MM.1S (cell line): ENCODE results near the gene KCNJ6.
A peak's percentile ranks its signal among the peaks of the same experiment; 100 is the strongest.

ENCODE experiments used
- DNase-seq: peaks from one replicate; pipeline ENCODE4 v3.0.0-alpha.2; 2015
- H2AFZ ChIP-seq: fragments of 300-600 bp; sonication (generic); 2 replicates; pipeline ENCODE4 v1.6.0; 2016; ENCODE audit warnings: antibody characterized with exemption, low read length
- H3F3A ChIP-seq: fragments of 300-600 bp; sonication (generic); 2 replicates; pipeline ENCODE4 v1.6.1; 2016; ENCODE audit warnings: mild to moderate bottlenecking, antibody characterized with exemption, low read length, moderate library complexity, mixed read lengths; ENCODE audit not compliant: insufficient read depth
- H3K27ac ChIP-seq: fragments of 300-600 bp; sonication (generic); 2 replicates; pipeline ENCODE4 v1.5.1; 2016; ENCODE audit warnings: mild to moderate bottlenecking, low read length
- H3K27me3 ChIP-seq: fragments of 300-600 bp; sonication (generic); replicated peaks from 2 replicates; pipeline ENCODE4 v1.6.0; 2016; ENCODE audit warnings: low read length; ENCODE audit not compliant: insufficient read depth
- H3K36me3 ChIP-seq: fragments of 300-600 bp; sonication (generic); replicated peaks from 2 replicates; pipeline ENCODE4 v1.6.1; 2016; ENCODE audit warnings: mild to moderate bottlenecking, low read length, mixed read lengths; ENCODE audit not compliant: insufficient read depth
- H3K4me1 ChIP-seq: fragments of 300-600 bp; sonication (generic); 2 replicates; pipeline ENCODE4 v1.6.1; 2016; ENCODE audit warnings: low read length, mixed read lengths
- H3K4me2 ChIP-seq: fragments of 300-600 bp; sonication (generic); 2 replicates; pipeline ENCODE4 v1.6.0; 2016; ENCODE audit warnings: low read depth, low read length
- H3K4me3 ChIP-seq: fragments of 300-600 bp; sonication (generic); 2 replicates; pipeline ENCODE4 v1.5.1; 2016; ENCODE audit warnings: low read length, mixed read lengths
- H3K79me2 ChIP-seq: fragments of 300-600 bp; sonication (generic); 2 replicates; pipeline ENCODE4 v1.6.1; 2016; ENCODE audit warnings: mixed run types, low read length, mixed read lengths
- H3K9ac ChIP-seq: fragments of 300-600 bp; sonication (generic); 2 replicates; pipeline ENCODE4 v1.6.1; 2016; ENCODE audit warnings: low read length, mixed read lengths
- H3K9me2 ChIP-seq: fragments of 300-600 bp; sonication (generic); replicated peaks from 2 replicates; pipeline ENCODE4 v1.6.1; 2016; ENCODE audit warnings: mild to moderate bottlenecking, low read length, mixed read lengths; ENCODE audit not compliant: insufficient read depth
- H3K9me3 ChIP-seq: fragments of 300-600 bp; sonication (generic); replicated peaks from 2 replicates; pipeline ENCODE4 v1.6.1; 2016; ENCODE audit warnings: mild to moderate bottlenecking, low read length, mixed read lengths; ENCODE audit not compliant: insufficient read depth
- H4K20me1 ChIP-seq: fragments of 300-600 bp; sonication (generic); 2 replicates; pipeline ENCODE4 v1.6.1; 2016; ENCODE audit warnings: mild to moderate bottlenecking, low read length, moderate library complexity, mixed read lengths; ENCODE audit not compliant: insufficient read depth
- CTCF ChIP-seq: fragments of 300-600 bp; sonication (generic); IDR thresholded peaks from 2 replicates; pipeline ENCODE4 v1.5.1; 2016; ENCODE audit warnings: antibody characterized with exemption, low read length, mixed read lengths
- EZH2 ChIP-seq: fragments of 300-600 bp; sonication (generic); optimal IDR thresholded peaks from 2 replicates; pipeline ENCODE3; 2017; ENCODE audit warnings: low read depth, mild to moderate bottlenecking, antibody characterized with exemption, low read length, mixed read lengths
- EZH2phosphoT487 ChIP-seq: fragments of 300-600 bp; sonication (generic); IDR thresholded peaks from 2 replicates; pipeline ENCODE4 v1.6.1; 2018; ENCODE audit warnings: antibody characterized with exemption, low read length

KCNJ6 gene

DNA sequence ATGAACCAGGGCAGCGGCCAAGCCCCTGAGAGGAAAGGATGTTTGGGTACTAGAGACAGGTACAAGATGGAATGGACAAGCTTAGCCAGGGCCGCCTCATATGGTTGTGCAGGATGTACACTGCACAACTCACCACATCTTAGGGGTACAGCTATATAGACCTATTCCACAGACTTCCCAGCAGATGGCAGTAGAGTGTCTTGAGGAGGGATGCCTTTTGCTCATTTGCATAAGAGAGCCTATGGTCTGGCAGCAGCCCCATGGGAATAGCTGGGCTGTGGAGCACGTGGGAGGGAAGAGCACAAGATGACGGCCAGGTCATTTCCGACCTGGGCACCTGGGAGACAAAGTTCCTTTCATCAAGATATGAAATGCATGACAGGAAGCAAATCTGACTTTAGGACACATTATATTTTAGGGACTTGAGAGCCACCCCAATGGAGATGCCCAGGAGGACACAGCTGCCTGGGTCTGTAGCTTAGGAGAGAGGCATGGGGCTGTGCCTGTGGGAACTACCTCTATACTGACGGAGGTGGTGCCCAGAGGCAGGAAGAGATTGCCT, 215.5 kb downstream of the KCNJ6 start:
- peaks cover 3% of the 10 kb centered on the region for H3K4me1 ChIP-seq
- no peak overlapping the region for H3K9ac ChIP-seq
- H2AFZ ChIP-seq, result peak overlapping the region; percentile 54
- H3K27ac ChIP-seq, result no peak overlapping the region
- no peak overlapping the region for H3K4me3 ChIP-seq
- no peaks in the 10 kb centered on the region for H3K9me2 ChIP-seq
- H3K9me3 ChIP-seq, result no peaks in the 10 kb centered on the region
- H4K20me1 ChIP-seq, result no peaks in the 10 kb centered on the region
- H3K4me2 ChIP-seq, result peak overlapping the region; percentile 23; the same call in 1 of the 2 replicates
- H3K27me3 ChIP-seq, result no peaks in the 10 kb centered on the region
- TF ChIP-seq EZH2phosphoT487 (no peak), CTCF (peak; percentile 97)
- H3F3A ChIP-seq, result no peaks in the 10 kb centered on the region
- H3K79me2 ChIP-seq, result no peaks in the 10 kb centered on the region
- H3K36me3 ChIP-seq, result no peaks in the 10 kb centered on the region
- DNase-seq, result peak; percentile 82

DNA sequence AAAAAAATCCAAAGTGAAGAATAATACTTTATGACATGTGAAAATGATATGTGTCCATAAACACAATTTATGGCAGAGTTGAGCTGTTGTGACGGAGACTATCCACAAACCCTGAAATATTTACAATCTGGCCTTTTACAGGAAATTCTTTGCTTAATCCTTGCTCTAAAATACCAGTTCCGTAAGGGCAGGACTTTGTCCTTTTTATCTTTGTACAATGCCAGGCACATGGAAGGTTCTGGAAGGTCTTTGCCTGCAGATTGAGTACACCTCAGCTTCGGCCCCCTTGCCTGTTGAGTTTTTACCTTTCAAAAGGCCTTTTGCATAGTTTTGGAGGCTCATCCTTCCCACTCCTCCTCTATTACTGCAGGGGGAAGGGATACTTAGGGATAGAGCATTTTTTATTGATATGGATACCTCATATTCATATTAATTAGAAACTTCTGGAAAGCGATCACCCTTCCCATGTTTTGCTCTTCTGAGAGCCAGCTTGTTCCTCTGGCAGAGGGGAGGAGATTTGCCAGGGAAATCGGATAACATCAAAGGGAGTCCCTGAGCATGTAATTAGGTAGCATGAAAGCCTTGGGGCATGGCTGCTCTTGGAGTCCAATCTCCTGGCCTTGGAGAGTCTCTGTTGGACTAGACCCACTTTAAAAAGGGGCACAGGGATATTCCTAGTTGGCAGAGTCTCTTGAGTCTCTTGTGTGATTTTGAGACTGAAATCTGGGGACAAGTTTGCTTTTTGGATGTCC, 217.1 kb downstream of the KCNJ6 start:
- Histone ChIP-seq H3K9ac (no peak overlapping the region), H3K27ac (no peak overlapping the region), H3K4me2 (no peak overlapping the region), H3K4me1 (peaks cover 3% of the 10 kb centered on the region), H2AFZ (no peak overlapping the region), H3K79me2 (no peaks in the 10 kb centered on the region), H4K20me1 (no peaks in the 10 kb centered on the region), H3K36me3 (no peaks in the 10 kb centered on the region), H3K9me3 (no peaks in the 10 kb centered on the region), H3F3A (no peaks in the 10 kb centered on the region), H3K4me3 (no peak overlapping the region), H3K27me3 (no peaks in the 10 kb centered on the region), H3K9me2 (no peaks in the 10 kb centered on the region)
- TF ChIP-seq EZH2phosphoT487 (no peak), EZH2 (no peak), CTCF (no peak)
- no peak for DNase-seq

DNA sequence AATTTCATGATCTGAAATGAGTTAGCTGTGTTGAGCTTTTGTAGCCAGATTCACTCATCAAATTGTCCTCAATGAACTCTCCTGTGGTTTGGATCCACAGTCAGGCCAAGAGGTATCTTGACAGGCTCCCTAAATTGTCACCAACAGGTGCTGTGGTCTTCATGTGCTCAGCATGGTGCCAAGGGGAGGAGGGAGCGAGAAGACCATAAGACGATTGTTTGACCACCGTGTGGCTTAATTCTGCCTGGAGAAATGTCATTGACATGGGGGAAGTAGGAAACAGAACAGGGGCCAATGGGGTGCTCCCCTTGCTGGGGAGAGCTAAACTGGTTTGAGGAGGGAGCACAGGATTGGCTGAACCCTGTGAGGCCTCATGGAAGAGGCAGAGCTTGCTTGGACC, 219.3 kb downstream of the KCNJ6 start:
- Histone ChIP-seq H3F3A (no peaks in the 10 kb centered on the region), H3K79me2 (no peaks in the 10 kb centered on the region), H3K4me3 (no peak overlapping the region), H3K9me2 (no peaks in the 10 kb centered on the region), H3K9me3 (no peaks in the 10 kb centered on the region), H3K36me3 (no peaks in the 10 kb centered on the region), H3K27me3 (no peaks in the 10 kb centered on the region), H3K4me1 (peaks cover 3% of the 10 kb centered on the region), H3K27ac (no peak overlapping the region), H4K20me1 (no peaks in the 10 kb centered on the region), H2AFZ (no peak overlapping the region), H3K9ac (no peak overlapping the region), H3K4me2 (no peak overlapping the region)
- no peak for TF ChIP-seq EZH2phosphoT487
- TF ChIP-seq CTCF, result no peak
- no peak for TF ChIP-seq EZH2
- DNase-seq, result no peak
